DMS153 treated with DMSO at 0.1 percent for 48 hours (cell line): ENCODE measurements around the gene FTCD.
"Not testable (repeated sequence)": the region's sequence is repeated elsewhere in the genome, so short reads cannot be mapped to it uniquely, and the experiment has no call there.

Experiments
- DNase-seq: peaks from one replicate; lab custom pipeline; 2025; ENCODE audit not compliant: unreplicated experiment; lab: John Stamatoyannopoulos, UW

The FTCD gene

GRCh38 chr21:46140352-46141003, 14.9 kb downstream of the FTCD start:
- not testable (repeated sequence) for DNase-seq

- no peak for DNase-seq
Observed at GRCh38 chr21:46139686-46140085, 15.7 kb downstream of the FTCD start.

GRCh38 chr21:46138383-46138970, 16.9 kb downstream of the FTCD start:
- no peak for DNase-seq

- no peak for DNase-seq
Observed at GRCh38 chr21:46137908-46138307, 17.5 kb downstream of the FTCD start.

GRCh38 chr21:46136739-46137349, 18.5 kb downstream of the FTCD start:
- no peak for DNase-seq

- no peak for DNase-seq
Observed at GRCh38 chr21:46135782-46136395, 19.5 kb downstream of the FTCD start.

GRCh38 chr21:46131838-46132651, 23.3 kb downstream of the FTCD start:
- no peak for DNase-seq

GRCh38 chr21:46131588-46131837, 23.9 kb downstream of the FTCD start:
- DNase-seq = no peak

- DNase-seq = no peak
Observed at GRCh38 chr21:46130831-46131587, 24.4 kb downstream of the FTCD start.

GRCh38 chr21:46129846-46130651, 25.3 kb downstream of the FTCD start:
- DNase-seq = no peak

GRCh38 chr21:46128933-46129571, 26.3 kb downstream of the FTCD start:
- DNase-seq = no peak

GRCh38 chr21:46128106-46128932, 27.1 kb downstream of the FTCD start:
- no peak for DNase-seq

- DNase-seq = no peak
Observed at GRCh38 chr21:46127239-46128105, 27.9 kb downstream of the FTCD start.

GRCh38 chr21:46126309-46127238, 28.8 kb downstream of the FTCD start:
- DNase-seq = no peak

- DNase-seq = no peak
Observed at GRCh38 chr21:46125846-46126301, 29.5 kb downstream of the FTCD start.
